ENCODE results near the gene SWAP70.
"Not testable (repeated sequence)": the region's sequence is repeated elsewhere in the genome, so short reads cannot be mapped to it uniquely, and the experiment has no call there.

Gene SWAP70

GRCh38 chr11:9689721-9690120 is 25.8 kb downstream of the SWAP70 start:
- DNase-seq (ENCODE audit: low read depth in 1 of 2, low spot score in 1 of 2): no peak

GRCh38 chr11:9691865-9692264 is 28.0 kb downstream of the SWAP70 start:
- DNase-seq (ENCODE audit: low read depth in 1 of 2, low spot score in 1 of 2): no peak

DNA sequence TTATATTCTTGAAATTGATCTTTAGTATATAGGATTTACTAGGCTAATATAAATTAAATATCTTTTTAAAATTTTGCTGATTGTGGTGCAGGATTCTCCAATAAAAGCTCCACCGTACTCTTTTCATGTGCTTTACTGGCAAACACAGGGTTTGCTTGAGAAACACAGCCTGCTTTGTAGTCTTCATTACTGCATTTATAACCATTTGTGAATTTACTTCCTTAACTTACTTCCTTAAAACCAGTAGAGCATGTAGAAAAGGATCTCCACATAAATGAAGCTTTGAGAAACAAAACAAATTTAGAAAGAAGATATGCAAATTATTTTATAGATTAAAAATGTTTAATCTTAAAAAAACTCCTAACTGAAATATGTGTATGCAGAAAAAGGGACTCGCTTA is 28.8 kb downstream of the SWAP70 start:
- DNase-seq (ENCODE audit: low read depth in 1 of 2, low spot score in 1 of 2): no peak

- no peak for DNase-seq (ENCODE audit: low read depth in 1 of 2, low spot score in 1 of 2)
Measured at GRCh38 chr11:9693801-9694553, 30.1 kb downstream of the SWAP70 start.

- not testable (repeated sequence) for DNase-seq (ENCODE audit: low read depth in 1 of 2, low spot score in 1 of 2)
Measured at GRCh38 chr11:9695228-9695627, 31.4 kb downstream of the SWAP70 start.

GRCh38 chr11:9697766-9698165 is 33.9 kb downstream of the SWAP70 start:
- no peak for DNase-seq (ENCODE audit: low read depth in 1 of 2, low spot score in 1 of 2)

GRCh38 chr11:9700105-9700801 is 36.4 kb downstream of the SWAP70 start:
- no peak for DNase-seq (ENCODE audit: low read depth in 1 of 2, low spot score in 1 of 2)

DNA sequence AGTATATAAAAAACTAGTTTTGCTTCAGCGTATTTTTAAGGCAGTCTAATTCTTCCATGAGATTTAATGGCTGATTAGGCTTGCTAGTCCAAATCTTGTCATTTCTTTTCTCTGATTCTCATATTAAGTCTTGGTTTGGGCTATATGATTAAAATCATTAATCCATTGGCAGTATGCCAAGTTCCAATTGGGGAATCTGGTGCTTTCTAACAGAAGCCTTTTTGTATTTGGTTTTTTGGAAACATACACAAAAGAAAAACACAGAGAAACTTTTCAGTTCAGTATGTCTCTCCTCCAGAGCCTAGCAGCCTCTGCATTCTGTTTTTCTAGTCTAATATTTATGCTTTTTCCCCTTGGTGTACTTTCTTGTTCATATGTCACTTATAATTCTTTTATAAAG is 37.9 kb downstream of the SWAP70 start:
- DNase-seq (ENCODE audit: low read depth in 1 of 2, low spot score in 1 of 2): no peak

DNA sequence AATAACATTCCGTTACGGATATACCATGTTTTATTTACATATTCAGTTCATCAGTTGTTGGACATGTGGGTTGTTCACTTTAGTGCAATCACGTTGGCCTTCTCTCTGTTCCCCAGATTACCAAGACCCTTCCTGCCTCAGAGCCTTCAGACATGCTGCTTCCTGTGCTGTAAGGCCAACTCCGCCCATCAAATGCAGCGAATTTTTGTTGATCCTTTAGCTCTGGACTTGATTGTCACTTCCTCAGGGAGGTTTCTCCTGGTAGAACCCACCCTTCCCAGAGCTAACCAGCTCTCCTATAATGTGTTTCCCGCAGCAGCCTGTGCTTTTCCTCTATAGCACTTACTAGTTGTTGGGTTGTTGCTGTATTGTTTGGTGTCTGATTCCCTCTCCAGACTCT is 39.4 kb downstream of the SWAP70 start:
- DNase-seq (ENCODE audit: low read depth in 1 of 2, low spot score in 1 of 2): no peak

DNA sequence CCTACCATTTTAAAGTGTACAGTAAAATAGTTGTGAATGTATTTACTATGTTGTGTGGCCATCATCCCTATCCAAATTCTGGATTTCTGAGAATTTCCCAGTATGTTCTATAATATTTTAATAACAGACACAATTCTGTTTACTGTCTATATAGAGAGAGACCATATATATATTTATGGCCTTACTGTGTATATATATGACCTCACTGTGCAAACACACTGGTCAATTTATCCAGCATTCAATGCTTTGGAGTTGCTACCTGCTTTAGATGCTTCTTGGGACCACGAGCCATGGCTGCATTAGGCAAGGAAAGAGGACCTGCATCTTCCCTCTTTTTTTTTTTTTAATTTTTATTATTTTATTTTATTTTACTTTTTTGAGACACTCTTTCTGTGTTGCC is 40.2 kb downstream of the SWAP70 start:
- no peak for DNase-seq (ENCODE audit: low read depth in 1 of 2, low spot score in 1 of 2)

DNA sequence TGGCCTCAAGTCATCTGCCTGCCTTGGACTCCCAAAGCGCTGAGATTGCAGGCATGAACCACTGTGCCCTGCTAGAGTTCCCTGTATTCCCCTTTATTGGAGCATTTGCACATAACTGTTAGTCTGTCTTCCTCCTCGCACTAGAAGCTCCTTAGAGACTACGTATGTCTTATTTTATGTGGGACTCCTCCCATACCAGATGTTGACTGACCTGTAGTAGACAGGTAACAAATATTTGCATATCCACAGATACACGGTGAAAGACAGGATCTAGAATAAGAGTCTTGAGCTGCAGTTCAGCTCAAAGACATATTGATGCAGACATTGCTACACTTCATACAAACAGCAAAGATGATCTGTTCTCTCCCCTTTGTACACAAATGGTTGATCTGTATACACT is 40.7 kb downstream of the SWAP70 start:
- DNase-seq (ENCODE audit: low read depth in 1 of 2, low spot score in 1 of 2): no peak

DNA sequence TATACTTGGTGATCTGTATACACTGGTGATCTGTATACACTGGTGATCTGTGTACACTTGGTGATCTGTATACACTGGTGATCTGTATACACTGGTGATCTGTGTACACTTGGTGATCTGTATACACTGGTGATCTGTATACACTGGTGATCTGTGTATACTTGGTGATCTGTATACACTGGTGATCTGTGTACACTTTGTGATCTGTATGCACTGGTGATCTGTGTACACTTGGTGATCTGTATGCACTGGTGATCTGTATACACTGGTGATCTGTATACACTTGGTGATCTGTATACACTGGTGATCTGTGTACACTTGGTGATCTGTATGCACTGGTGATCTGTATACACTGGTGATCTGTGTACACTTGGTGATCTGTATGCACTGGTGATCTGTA is 41.5 kb downstream of the SWAP70 start:
- not testable (repeated sequence) for DNase-seq (ENCODE audit: low read depth in 1 of 2, low spot score in 1 of 2)

- DNase-seq (ENCODE audit: low read depth in 1 of 2, low spot score in 1 of 2): no peak
Measured at GRCh38 chr11:9708544-9708943, 44.7 kb downstream of the SWAP70 start.

- no peak for DNase-seq (ENCODE audit: low read depth in 1 of 2, low spot score in 1 of 2)
Measured at GRCh38 chr11:9710223-9710622, 46.3 kb downstream of the SWAP70 start.

GRCh38 chr11:9710852-9711251 is 47.0 kb downstream of the SWAP70 start:
- no peak for DNase-seq (ENCODE audit: low read depth in 1 of 2, low spot score in 1 of 2)

DNA sequence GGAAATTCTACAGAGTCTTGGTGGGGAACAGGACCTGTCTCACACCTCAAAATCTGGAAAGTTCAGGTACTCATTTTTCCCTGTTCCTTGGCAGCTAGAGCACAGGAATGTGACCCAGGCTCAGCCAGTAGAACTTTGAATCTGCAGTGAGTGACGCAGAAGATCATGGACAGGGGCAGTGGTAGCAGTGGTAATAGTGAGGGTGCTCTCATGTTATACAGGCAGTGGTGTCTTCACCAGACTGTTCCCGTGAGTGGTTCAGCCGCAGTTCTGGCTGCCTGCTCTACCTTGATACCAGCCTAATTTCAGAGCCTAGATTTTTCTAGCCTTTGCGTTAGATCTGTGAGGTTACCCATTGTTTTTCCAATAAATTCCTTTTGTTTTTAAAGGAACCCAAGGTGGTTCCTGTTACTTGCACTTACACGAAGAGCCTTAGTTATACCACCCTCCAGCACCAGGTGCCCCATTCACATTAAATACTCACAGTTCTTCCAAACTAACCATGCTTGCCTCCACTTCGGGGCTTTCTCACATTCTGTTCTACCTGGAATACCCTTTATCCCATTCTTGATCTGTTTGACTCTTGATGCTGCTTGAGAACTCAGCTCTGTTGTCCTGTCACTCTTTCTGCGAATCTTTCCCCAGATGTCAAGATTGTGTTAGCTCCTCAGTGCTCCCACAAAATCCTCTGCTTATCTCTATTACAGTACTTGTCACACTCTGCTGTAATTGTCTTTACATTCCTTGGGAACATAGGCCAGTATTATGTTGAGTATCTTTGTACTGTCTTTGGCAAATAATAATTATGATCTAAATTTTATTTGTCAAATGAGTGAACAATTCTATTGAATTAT is 47.8 kb downstream of the SWAP70 start:
- DNase-seq (ENCODE audit: low read depth in 1 of 2, low spot score in 1 of 2): no peak

DNA sequence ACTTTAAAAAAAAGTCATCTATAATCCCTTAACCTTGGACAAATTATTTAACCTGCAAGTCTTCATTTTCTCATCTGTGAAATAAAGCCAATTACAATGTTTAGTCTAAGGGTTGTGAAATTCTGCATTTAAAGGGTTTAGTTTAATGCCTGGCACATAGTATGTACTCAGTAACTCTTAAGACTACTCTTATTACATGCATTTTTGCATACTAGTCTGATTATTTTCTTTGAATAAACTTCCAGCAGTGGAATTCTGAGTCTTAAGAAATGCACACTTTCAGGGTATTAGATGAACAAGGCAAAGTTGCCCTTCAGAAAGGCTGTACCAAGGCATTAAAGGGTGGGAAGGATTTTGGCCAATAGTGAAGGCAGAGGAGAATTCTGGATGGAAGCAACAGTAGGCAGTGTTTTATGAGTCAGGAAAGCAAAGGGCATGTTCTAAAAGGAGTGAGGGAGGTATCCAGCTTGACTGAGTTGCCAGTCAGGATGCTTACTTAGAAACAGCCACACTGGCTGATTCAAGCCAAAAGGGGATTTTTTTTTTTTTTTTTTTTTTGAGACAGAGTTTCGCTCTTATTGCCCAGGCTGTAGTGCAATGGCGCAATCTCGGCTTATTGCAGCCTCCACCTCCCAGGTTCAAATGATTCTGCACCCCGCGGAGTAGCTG is 50.5 kb downstream of the SWAP70 start:
- DNase-seq (ENCODE audit: low read depth in 1 of 2, low spot score in 1 of 2): no peak

GRCh38 chr11:9716275-9717039 is 52.6 kb downstream of the SWAP70 start:
- no peak for DNase-seq (ENCODE audit: low read depth in 1 of 2, low spot score in 1 of 2)

- DNase-seq (ENCODE audit: low read depth in 1 of 2, low spot score in 1 of 2): no peak
Measured at GRCh38 chr11:9717040-9717357, 53.1 kb downstream of the SWAP70 start.

GRCh38 chr11:9717719-9718118 is 53.8 kb downstream of the SWAP70 start:
- DNase-seq (ENCODE audit: low read depth in 1 of 2, low spot score in 1 of 2): no peak

- no peak for DNase-seq (ENCODE audit: low read depth in 1 of 2, low spot score in 1 of 2)
Measured at GRCh38 chr11:9718147-9718546, 54.3 kb downstream of the SWAP70 start.
